Esophagus muscularis mucosa (tissue), 4 donors: ENCODE measurements around the gene GRID2.

Source experiments
- CTCF ChIP-seq, 3 experiments: fragments of 200-600 bp in 2 of 3; fragments of 450-650 bp in 1 of 3; sonication (generic) in 2 of 3; IDR thresholded peaks; one replicate each; pipeline ENCODE4 v1.5.1; 2017 to 2019; ENCODE audit warnings: antibody characterized with exemption in 3 of 3, mild to moderate bottlenecking in 2 of 3, moderate library complexity in 1 of 3
- EP300 ChIP-seq: sonication (generic); formaldehyde crosslinking; IDR thresholded peaks from one replicate; pipeline ENCODE4 v1.6.1; 2017; ENCODE audit warnings: antibody characterized with exemption
- POLR2A ChIP-seq: fragments of 450-650 bp; IDR thresholded peaks from one replicate; pipeline ENCODE4 v1.6.1; 2017; ENCODE audit warnings: antibody characterized with exemption, moderate library complexity, mild to moderate bottlenecking, low read depth
- POLR2AphosphoS5 ChIP-seq, 2 donors: sonication (generic); formaldehyde crosslinking; IDR thresholded peaks; one replicate each; pipeline ENCODE4 v1.6.1; 2017; ENCODE audit warnings: antibody characterized with exemption in 2 of 2

GRCh38 chr4:93317561-93317960, 1013.8 kb downstream of the GRID2 start:
- TF ChIP-seq EP300 (no peak), POLR2A (no peak), CTCF (IDR thresholded peaks at IDR 0.05) (no peak), POLR2AphosphoS5 (IDR thresholded peaks at IDR 0.05) (no peak)
